HG03575 (cell line): Measurements from ENCODE around the gene SCARB1.

Experiments used
- ATAC-seq: cut with Tn5 transposase; IDR thresholded peaks from one replicate; pipeline ENCODE4 v1.9.1; 2021; ENCODE audit not compliant: unreplicated experiment, insufficient number of reproducible peaks, low FRiP score; ENCODE audit errors: extremely low read depth

The SCARB1 gene

DNA sequence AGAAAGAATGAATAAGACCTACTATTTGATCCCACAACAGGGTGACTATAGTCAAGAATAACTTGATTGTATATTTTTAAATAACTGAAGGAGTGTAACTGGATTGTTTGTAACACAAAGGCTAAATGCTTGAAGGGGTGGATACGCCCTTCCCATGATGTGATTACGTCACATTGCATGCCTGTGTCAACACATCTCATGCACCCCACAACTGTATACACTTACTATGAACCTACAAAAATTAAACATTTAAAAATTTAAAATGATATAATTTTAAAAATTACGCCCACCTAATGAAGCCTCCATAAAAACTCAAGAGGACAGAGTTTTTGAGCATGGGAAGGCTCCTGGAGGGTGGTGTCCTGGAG lies 94.5 kb downstream of the SCARB1 start:
- no peak for ATAC-seq

DNA sequence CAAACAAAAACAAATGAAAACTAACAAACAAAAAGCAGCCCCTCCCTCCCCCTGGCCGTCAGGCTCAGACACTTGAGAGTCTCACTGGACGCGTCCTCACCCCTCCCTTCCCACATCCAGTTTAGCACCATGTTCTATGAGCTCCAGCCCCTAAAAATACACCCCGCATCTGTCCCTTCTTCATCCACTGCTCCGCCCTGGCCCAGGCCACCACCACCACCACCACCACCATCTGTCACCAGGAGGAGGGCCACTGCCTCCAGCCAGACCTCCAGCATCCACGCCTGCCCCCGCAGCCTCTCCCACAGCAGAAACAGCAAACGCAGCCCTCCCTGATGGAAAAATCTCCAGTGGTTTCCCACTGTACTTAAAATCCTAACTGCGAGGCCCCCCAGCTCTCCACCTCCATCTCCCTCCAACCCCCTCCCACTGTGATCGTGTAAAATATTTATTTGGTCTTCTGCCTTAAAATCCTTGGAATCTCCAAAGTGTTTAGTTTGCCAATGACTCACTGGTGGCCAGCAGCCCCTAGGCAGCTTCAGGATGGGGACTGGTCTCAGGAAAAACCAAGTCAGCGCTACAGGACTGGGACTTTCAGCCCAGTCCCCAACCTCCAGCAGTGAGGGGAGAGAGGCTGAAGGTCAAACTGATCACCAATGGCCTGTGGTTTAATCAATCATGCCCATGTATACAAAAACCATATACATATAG lies 95.1 kb downstream of the SCARB1 start:
- ATAC-seq, result no peak

DNA sequence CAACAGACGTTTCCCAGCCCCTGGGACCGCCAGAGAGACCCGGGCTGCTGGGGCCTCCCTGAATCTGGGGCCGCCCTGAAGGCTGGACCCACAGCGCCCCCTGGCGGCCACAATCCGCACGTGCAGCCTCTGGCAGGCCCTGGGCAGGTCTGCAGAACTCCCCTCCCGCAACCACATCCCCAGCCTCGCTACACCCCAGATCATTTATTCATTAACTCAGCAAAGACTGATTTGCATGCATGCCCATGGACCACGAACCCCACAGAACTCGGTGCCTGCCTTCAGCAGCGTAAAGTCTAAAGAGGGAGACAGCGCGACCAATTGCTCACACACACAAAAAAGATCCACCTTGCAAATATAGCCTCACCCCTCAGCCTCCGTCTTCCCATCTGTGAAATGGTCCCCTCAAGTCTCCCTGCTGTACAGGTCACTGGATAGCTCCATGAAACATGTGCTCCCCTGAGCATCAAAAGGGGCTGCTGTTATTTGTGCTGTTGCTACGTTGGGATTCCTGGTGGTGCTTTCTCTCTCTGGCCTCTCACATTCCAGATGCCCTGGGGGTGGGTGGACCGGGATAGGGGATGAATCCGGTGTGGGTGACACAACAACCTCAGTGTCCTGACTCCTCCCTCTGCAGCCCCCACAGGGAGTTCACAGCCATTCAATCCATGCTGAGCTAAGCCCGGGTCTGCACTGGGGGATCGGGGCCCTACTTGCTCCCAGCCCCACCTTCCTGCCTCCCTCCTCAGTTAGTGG lies 96.4 kb downstream of the SCARB1 start:
- peak; percentile 40 for ATAC-seq

DNA sequence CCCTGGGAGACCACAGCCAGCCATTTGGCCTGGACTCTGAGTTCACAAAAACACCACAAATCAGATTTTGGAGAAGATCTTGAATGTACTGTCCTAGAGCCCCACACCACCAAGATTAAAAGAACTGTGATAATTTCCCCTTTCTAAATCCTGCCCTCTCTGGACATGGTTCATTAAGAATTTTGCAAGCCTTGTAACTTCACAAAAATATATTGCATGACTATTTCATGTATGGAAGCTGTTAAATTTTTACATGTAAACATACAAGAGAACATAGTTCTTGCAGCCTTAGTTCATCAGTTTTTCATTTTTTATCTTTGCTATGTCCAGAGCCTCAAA lies 97.0 kb downstream of the SCARB1 start:
- ATAC-seq, result no peak

DNA sequence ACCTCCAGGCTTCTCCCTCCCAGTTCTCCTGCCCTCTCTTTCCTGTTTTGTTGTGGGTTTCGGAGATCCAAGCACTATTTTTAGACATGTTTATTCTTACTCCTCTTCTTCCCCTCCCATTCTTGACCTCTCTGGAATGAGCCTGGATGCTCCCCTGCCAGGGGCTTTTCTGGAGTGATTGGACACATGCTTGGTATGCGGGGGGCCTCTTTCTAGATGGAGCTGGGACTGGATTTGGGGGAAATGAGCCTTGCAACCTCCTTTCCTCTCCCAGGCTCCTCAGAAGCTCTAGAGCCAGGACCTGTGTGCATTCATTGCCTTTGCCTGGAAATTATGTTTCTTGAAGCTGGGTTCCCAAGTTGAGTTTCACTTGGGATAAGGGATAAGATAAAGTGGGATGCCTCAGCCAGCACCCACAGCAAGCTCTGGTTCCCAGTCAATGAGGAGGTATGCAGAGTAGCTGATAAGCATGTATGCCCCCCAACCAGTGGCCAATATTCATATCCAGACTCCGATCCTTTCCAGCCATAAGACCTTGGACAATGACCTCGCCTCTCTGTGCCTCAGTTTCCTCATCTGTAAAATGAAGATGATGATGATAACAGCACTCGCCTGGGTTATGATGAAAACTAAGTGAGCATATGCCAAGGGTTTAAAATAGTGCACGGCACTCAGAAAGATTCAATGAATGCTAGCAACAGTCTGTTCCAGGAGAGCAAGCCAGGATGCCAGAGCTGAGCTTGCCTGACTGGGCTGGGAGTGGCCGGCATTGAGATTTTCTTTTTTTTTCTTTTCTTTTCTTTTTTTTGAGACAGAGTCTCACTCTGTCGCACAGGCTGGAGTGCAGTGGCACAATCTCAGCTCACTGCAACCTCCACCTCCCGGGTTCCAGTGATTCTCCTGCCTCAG lies 97.8 kb downstream of the SCARB1 start:
- no peak for ATAC-seq

DNA sequence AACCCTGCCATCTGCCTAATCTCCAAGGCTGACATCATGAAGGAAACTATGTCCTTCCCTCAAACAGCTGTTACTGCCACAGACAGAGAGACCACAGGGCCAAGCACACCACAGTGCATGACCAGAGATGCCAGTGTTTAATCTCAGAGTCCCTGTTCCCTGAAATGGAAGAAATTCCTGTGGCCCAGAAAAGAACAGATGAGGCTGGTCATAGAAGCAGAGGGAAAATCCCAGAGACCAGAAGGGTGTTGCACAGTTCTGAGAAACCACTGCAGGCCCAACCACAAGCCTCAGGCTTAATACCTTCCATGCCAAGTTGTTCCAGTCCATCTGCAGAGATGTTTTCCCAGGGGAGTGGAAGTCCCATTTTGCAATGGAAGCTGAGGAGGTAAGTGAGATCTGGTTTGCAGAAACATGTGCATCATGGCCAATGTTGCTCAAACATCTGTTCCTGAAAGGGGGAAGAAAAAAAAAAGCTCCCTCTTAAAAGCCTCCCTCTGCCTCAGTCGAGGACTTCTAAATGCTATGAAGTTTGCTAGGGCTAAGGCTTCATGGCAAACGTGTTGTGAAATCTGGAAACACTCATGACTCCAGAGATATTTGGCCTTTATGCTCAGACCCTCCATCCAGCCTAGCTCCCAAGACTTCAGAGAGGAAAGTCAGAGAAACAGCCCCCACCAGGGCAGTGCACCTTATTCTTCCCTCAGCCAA lies 98.6 kb downstream of the SCARB1 start:
- ATAC-seq, result no peak

DNA sequence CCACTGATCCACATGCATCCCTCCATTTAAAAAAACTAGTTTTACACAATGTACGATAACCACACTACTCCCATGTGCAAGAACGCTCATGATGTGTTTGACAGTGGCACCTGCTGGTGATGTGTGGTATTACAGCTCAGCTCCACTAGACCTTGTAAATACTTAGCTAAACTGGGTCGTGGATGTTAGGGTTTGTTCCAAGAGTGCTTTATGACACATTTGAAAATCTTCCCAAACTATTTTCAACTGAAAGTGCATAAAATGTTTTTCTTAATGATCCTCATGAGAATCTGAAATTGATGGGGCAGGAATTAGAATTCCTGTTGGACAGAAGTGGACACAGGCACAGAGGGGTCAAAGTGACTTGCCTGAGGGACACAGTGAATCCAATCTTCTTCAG lies 99.2 kb downstream of the SCARB1 start:
- ATAC-seq, result no peak

DNA sequence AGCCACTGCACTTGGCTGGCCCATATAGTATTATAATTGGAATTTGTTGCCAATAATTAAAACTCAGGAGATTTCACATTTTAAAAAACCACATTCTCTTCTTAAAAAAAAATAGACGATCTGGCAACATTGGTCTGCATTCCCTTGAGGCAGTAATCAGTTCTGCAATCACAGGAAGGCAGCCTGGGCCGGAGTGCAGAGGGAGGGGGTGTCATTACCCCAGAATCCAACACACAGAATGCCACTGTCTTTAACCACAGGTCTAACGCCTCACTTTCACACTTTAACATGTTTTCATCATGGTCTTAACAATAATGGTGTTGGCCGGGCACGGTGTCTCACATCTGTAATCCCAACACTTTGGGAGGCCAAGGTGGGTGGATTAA lies 100.1 kb downstream of the SCARB1 start:
- ATAC-seq, result no peak

DNA sequence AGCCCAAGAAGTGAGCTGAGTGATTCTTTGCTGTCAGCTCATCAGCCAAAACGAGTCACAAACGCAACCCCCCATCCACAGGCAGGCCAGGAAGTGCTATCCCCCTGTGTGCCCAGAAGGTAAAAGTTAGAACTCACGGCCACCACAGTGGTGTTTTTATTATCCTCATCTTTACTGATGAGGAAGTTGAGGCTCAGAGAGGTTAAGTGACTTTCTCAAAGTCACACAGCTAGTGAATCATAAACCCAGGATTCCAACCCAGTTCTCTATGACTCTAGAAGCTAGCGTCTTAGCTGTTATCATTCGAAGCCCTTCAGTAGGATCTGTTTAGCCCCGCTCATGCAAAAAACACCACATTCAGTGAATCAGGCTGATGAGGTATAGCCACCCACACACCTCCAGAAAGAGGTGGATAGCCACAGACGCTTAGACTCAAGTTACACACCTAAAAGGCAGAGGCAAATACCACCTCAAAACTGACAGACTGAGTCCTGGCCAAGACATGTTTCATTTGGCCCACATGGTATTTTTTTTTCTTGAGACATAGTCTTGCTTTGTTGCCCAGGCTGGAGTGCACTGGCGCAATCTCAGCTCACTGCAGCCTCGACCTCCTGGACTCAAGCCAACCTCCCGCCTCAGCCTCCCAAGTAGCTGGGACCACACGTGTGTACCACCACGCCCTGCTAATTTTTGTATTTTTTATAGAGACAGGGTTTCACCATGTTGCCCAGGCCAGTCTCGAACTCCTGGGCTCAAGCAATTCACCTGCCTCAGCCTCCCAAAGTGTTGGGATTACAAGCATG lies 100.7 kb downstream of the SCARB1 start:
- no peak for ATAC-seq

DNA sequence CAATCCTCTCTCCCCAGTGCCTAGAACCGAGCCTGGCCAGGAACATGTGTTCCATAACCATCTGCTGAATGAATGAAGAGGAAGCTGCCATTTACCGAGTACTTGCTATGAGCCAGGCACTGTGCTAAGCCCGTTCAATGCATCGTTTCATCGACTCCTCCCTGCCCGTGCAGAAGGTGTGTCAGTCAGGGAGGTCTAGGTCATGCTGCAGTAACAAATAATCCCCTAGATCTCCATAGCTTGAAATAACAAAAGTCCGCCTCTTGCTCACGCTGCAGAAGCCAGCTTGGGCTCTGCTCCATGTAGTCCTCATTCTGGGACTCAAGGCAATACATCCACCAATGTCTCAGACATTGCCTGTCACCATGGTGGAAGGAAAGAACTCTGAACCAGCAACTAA lies 101.3 kb downstream of the SCARB1 start:
- no peak for ATAC-seq

DNA sequence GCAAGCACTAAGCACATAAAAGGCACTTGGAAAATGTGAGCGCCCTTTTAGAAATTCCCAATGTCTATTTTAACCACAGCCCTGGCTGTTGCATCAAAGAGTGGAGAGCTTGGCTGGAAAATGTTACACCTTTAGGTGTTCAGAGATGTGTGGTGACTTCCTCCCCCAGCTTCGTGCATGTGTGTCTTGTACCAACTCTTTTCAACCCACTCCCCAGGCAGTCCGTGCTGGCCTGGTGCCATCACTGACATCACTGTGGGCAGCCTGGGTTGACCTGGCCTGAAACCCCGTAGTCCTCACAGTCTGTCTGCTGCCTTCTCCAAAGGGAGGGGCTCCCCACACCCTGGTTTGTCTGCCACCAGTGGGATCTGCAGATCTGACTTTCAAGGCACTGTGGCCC lies 101.8 kb downstream of the SCARB1 start:
- ATAC-seq, result no peak

DNA sequence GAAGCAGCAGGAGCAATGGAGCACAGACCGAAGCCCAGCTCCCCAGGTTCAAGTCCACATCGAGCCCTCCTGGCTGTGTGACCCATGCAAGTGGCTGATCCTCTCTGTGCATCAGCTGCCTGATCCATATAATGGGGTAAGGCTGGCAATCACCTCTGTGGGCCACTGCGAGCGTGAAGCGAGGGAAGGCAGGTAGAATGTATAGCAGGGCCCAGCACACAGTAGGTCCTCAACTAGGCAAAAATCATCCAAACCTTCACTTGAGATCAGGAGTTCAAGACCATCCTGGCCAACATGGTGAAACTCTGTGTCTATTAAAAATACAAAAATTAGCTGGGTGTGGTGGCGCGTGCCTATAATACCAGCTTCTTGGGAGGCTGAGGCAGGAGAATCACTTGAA lies 102.6 kb downstream of the SCARB1 start:
- no peak for ATAC-seq

DNA sequence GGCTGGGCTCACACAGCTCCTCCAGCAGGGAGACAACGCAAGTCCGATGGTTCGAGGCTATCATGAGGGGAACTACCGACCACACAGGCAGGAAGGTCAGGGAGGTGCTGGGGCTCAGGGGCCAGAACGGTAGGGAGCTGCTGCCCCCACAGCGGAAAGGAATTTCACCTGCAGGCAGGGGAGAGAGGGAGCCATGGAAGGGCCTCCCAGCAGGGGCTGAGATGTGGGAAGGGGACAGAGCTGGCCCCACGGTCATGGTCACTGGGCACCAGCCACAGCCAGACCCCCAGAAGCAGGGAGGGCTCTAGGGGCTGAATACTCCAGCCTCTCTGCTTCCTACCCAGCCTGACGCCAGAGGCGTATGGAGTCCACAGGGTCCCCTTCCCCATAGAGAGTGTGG lies 103.1 kb downstream of the SCARB1 start:
- no peak for ATAC-seq

DNA sequence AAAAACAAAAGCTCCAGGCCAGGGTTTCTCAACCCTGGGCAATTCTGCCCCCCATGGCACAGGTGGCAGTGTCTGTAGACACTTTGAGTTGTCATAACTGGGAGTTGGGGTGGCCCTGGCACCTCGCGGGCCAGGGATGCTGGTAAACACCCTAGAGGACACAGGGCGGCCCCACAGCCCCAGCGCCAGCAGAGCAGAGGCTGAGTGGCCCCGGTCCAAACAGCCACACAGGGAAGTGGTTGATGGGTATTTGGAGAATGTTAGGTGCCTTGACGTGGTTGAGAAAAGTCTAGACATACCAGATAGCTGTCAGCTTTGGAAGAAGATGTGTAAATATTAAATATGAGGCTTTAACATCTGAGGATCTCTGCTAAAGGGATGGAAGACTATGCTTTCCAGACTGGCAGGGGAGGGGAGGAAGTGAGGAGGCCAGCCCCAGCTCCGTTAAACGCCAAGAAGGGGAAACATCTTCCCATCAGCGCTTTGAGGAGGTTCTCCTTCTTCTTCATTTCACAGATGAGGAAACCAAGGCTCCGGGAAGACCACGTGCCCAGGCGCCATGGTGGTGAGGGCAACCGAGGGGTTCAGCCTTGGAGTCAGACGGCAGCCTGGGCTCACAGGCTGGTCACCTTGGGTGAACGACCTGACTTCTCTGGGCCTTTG lies 103.7 kb downstream of the SCARB1 start:
- ATAC-seq, result no peak

DNA sequence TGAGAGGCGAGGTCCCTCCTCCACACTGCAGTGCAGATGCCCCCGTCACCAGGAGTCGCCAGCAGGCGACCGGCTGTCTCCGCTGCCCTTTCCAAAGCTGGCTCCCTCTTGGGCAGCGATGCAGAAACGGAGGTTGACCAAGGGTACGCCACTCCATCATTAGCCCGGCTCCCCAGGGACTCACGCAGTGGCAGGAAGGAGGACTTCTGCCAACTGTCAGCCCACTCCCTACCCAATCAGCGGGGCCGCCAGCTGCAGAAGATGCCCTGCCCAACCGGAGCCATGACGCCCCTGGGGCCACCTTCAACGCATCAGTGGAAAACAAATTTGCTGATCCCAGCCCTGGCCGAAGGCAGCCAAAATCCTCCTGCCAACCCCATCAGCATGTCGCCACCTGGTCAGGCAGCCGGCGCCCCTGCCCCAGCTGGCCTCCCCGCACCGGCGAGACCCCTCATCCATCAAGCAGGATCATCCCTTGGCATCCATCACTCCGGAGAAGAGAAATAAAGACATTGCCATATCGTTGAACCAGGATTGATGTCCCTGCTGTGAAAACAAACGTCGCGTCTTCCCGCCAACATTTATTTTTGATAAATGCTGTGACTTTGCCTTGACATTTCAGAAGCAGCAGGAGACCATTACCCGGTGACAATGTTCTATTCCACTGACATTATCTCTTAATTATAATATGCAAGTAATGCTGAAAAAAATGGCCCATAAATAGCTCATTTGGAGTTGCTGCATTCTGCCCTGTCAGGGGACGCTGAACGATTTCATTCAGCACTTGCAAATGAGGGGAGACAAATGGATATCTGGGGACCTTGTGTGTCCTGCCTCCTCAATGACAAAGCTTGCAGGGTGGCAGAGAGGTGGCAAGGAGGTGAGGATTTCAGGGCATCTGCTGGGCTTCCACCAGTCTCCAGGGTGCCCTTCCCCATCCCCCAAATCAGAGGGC lies 105.1 kb downstream of the SCARB1 start:
- no peak for ATAC-seq

DNA sequence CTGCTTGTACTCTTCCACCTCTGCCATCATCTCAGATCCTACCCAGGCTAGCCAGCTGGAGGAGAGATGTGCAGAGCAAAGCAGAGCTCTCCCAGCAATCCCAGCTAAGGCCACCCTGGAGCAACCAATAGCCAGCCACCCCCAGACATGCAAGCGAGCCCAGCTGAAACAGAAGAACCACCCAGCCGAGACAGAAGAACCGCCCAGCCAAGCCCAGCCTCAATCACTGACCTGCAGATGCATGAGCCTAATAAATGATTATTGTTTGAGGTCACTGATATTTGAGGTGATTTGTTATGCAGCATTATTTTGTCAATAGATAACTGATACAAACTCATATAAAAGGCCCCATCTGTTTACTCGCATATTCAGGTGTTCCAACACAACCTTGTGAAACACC lies 106.3 kb downstream of the SCARB1 start:
- no peak for ATAC-seq

DNA sequence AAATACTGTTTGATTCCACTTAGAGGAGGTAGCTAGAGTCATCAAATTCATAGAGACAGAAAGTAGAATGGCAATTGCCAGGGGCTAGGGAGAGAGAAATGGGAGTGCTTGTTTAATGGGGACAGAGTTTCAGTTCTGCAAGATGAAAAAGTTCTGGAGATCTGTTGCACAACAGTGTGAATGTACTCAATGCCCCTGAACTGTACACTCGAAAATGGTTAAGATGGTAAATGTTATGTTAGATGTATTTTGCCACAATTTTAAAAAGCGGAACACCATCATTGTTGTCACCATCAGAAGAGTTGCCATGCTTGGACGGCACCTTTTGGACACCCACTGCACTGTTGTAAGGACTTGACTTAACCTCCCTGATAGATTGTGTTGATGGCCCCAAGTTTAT lies 106.9 kb downstream of the SCARB1 start:
- no peak for ATAC-seq
